HG02943 (cell line): ENCODE results near the gene ZNF768.

ENCODE experiments used
- ATAC-seq: cut with Tn5 transposase; IDR thresholded peaks from one replicate; pipeline ENCODE4 v1.9.1; 2021; ENCODE audit warnings: mild to moderate bottlenecking, low read depth, moderate library complexity; ENCODE audit not compliant: unreplicated experiment

The ZNF768 gene

DNA sequence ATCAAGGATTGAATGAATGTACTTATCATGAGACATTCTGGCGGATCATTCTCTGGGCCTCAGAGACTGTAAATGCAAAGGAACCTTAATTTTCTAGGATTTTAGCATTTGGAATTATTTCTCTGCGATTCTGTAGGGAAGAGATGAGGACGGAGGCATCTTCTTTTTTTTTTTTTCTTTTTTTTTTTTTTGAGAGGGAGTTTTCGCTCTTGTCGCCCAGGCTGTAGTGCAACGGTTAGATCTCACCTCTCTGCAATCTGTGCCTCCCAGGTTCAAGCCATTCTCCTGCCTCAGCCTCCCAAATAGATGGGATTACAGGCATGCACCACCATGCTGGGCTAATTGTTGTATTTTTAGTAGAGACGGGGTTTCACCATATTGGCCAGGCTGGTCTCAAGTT lies 51.7 kb downstream of the ZNF768 start:
- ATAC-seq: no peak

DNA sequence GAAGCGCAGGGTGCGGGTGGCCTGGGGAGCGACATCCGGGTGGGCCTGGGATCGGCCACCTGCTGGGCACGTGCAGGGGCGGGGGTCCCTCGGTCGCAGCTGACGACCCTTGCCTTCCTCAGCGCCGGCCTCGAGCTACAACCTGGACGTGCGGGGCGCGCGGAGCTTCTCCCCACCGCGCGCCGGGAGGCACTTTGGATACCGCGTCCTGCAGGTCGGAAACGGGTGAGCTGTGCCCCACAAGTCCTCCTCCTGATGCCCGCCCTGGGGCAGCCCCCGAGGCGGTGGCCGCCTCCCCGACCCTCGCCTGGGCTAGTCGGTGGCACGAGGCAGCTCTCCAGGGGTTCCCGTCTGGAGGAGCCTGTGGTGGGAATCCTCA lies 52.3 kb downstream of the ZNF768 start:
- no peak for ATAC-seq
